GM19043 (cell line): ENCODE data around the gene ALX3.

Experiments used
- ATAC-seq: cut with Tn5 transposase; IDR thresholded peaks from one replicate; pipeline ENCODE4 v1.9.1; 2021; ENCODE audit warnings: low read depth; ENCODE audit not compliant: unreplicated experiment

The ALX3 gene

GRCh38 chr1:110067479-110067892 is 3.0 kb downstream of the ALX3 start:
- ATAC-seq = no peak

GRCh38 chr1:110065841-110066240 is 4.6 kb downstream of the ALX3 start:
- no peak for ATAC-seq

GRCh38 chr1:110064576-110065337 is 5.7 kb downstream of the ALX3 start:
- no peak for ATAC-seq

GRCh38 chr1:110063781-110064180 is 6.7 kb downstream of the ALX3 start:
- no peak for ATAC-seq

GRCh38 chr1:110062612-110063011 is 7.9 kb downstream of the ALX3 start:
- ATAC-seq = no peak

GRCh38 chr1:110061341-110061740 is 9.1 kb downstream of the ALX3 start:
- no peak for ATAC-seq

- ATAC-seq = no peak
These were observed 9.8 kb downstream of the ALX3 start for GRCh38 chr1:110060662-110061060.

GRCh38 chr1:110060034-110060661 is 10.3 kb downstream of the ALX3 start:
- ATAC-seq = no peak

GRCh38 chr1:110059133-110059863 is 11.2 kb downstream of the ALX3 start:
- ATAC-seq = no peak

GRCh38 chr1:110058591-110058990 is 11.9 kb downstream of the ALX3 start:
- ATAC-seq = no peak

- no peak for ATAC-seq
These were observed 12.4 kb downstream of the ALX3 start for GRCh38 chr1:110057963-110058518.

GRCh38 chr1:110056776-110057175 is 13.7 kb downstream of the ALX3 start:
- no peak for ATAC-seq

GRCh38 chr1:110056285-110056683 is 14.2 kb downstream of the ALX3 start:
- no peak for ATAC-seq

GRCh38 chr1:110055493-110056284 is 14.8 kb downstream of the ALX3 start:
- ATAC-seq = no peak

GRCh38 chr1:110053552-110054428 is 16.7 kb downstream of the ALX3 start:
- peak; percentile 49 for ATAC-seq

GRCh38 chr1:110051262-110051648 is 19.2 kb downstream of the ALX3 start:
- no peak for ATAC-seq

- ATAC-seq = no peak
These were observed 19.7 kb downstream of the ALX3 start for GRCh38 chr1:110050602-110051261.

- ATAC-seq = no peak
These were observed 20.5 kb downstream of the ALX3 start for GRCh38 chr1:110049801-110050601.
